Lower lobe of right lung (tissue), 2 donors: ENCODE results near the gene CAMSAP1. TPM values are rescaled to one million over a fixed set of nuclear protein-coding genes. Genes with fewer than 3 reads are reported as not detected.

ENCODE experiments used
- ATAC-seq, 2 donors: fragments of 200-7000 bp; cut with Tn5 transposase; one replicate each; pipeline ENCODE4 v1.9.1; 2020 to 2022; ENCODE audit warnings: mild to moderate bottlenecking in 2 of 2, moderate library complexity in 2 of 2
- DNase-seq: peaks from one replicate; pipeline ENCODE4 v3.0.0-alpha.2; 2020
- H3K27ac ChIP-seq: fragments of 200-600 bp; one replicate; pipeline ENCODE4 v1.8.0; 2022
- H3K27me3 ChIP-seq: fragments of 200-600 bp; one replicate; pipeline ENCODE4 v1.8.0; 2022; ENCODE audit warnings: low read depth
- H3K36me3 ChIP-seq: fragments of 200-600 bp; one replicate; pipeline ENCODE4 v1.8.0; 2022; ENCODE audit warnings: mild to moderate bottlenecking
- H3K4me1 ChIP-seq: fragments of 200-600 bp; one replicate; pipeline ENCODE4 v1.8.0; 2022
- H3K4me3 ChIP-seq: fragments of 200-600 bp; one replicate; pipeline ENCODE4 v1.8.0; 2022; ENCODE audit warnings: mild to moderate bottlenecking
- H3K9me3 ChIP-seq: fragments of 200-600 bp; one replicate; pipeline ENCODE4 v1.8.0; 2022
- intact Hi-C: fragments of 100-400 bp; cut with DNase I; formaldehyde crosslinking; loops from one replicate; pipeline ENCODE4 v1.11.0; 2022
- total RNA-seq: library from RNA; stranded (reverse); fragmentation: NEBNext Ultra II Directional; extraction: Animal tissue kit (Norgen Biotek cat#: 25700); gene quantifications from one replicate; pipeline ENCODE4 v1.2.1, GENCODE V29; 2021
- TF ChIP-seq, protein P1 (sequence below): fragments of 200-600 bp; IDR thresholded peaks from one replicate; pipeline ENCODE4 v1.8.0; 2022; ENCODE audit warnings: antibody characterized with exemption, mild to moderate bottlenecking
- donor health status: DM: no; HTN: yes; CAD: no; lungs with severe emphysema.

The CAMSAP1 gene
- total RNA-seq, 1 donor from 2014 or later: 34.4 TPM

GRCh38 chr9:135827866-135828580 is 79.3 kb downstream of the CAMSAP1 start:
- Histone ChIP-seq H3K36me3 (peaks cover 44% of the 10 kb centered on the region), H3K27me3 (no peaks in the 10 kb centered on the region), H3K4me1 (no peaks in the 10 kb centered on the region), H3K27ac (no peak overlapping the region), H3K4me3 (no peak overlapping the region), H3K9me3 (peaks cover 3% of the 10 kb centered on the region)
- TF ChIP-seq, protein P1, sequence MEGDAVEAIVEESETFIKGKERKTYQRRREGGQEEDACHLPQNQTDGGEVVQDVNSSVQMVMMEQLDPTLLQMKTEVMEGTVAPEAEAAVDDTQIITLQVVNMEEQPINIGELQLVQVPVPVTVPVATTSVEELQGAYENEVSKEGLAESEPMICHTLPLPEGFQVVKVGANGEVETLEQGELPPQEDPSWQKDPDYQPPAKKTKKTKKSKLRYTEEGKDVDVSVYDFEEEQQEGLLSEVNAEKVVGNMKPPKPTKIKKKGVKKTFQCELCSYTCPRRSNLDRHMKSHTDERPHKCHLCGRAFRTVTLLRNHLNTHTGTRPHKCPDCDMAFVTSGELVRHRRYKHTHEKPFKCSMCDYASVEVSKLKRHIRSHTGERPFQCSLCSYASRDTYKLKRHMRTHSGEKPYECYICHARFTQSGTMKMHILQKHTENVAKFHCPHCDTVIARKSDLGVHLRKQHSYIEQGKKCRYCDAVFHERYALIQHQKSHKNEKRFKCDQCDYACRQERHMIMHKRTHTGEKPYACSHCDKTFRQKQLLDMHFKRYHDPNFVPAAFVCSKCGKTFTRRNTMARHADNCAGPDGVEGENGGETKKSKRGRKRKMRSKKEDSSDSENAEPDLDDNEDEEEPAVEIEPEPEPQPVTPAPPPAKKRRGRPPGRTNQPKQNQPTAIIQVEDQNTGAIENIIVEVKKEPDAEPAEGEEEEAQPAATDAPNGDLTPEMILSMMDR: no peak
- ATAC-seq (no peak), DNase-seq (no peak)
- intact Hi-C loops: no loop called here

GRCh38 chr9:135827301-135827700 is 80.0 kb downstream of the CAMSAP1 start:
- TF ChIP-seq, protein P1: no peak

DNA sequence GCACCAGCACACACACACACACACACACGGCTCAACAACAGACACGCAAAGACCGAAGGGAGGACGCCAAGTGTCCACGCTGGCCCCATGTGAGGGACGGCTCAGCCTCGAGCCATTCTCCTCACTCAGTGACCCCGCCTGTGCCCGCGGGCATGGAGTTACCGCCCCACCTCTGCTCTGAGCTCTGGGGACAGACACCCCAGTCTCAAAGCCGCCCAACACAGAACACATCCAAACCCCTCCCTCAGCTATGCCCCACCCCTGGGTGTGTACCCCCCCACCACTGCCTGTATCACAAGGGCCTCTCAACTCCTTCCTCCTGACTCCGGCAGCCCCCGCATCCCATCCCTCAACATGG is 81.2 kb downstream of the CAMSAP1 start:
- intact Hi-C loops: no loop called here
- H3K36me3 ChIP-seq: peaks cover 62% of the 10 kb centered on the region
- DNase-seq: no peak
- H3K9me3 ChIP-seq: peaks cover 3% of the 10 kb centered on the region
- peak in 1 of 2 donors; percentile 42 for ATAC-seq
- no peak overlapping the region for H3K4me3 ChIP-seq
- H3K4me1 ChIP-seq: no peaks in the 10 kb centered on the region
- TF ChIP-seq, protein P1: no peak
- no peaks in the 10 kb centered on the region for H3K27me3 ChIP-seq
- no peak overlapping the region for H3K27ac ChIP-seq

More at GRCh38 chr9:135827301-135827700, 80.0 kb downstream of the CAMSAP1 start:
- DNase-seq (no peak), ATAC-seq (no peak)
- Histone ChIP-seq H3K27ac (no peak overlapping the region), H3K27me3 (no peaks in the 10 kb centered on the region), H3K36me3 (peaks cover 51% of the 10 kb centered on the region), H3K4me1 (no peaks in the 10 kb centered on the region), H3K9me3 (peaks cover 3% of the 10 kb centered on the region), H3K4me3 (no peak overlapping the region)
- intact Hi-C loops: no loop called here

- no peak for ATAC-seq
- Histone ChIP-seq H3K36me3 (peaks cover 68% of the 10 kb centered on the region), H3K9me3 (peaks cover 3% of the 10 kb centered on the region), H3K4me3 (no peak overlapping the region), H3K27ac (no peak overlapping the region), H3K4me1 (no peaks in the 10 kb centered on the region), H3K27me3 (no peaks in the 10 kb centered on the region)
- no peak for DNase-seq
- intact Hi-C loops: no loop called here
- TF ChIP-seq, protein P1: no peak
Observed at GRCh38 chr9:135825435-135826187, 81.7 kb downstream of the CAMSAP1 start.

GRCh38 chr9:135823036-135823435 is 84.3 kb downstream of the CAMSAP1 start:
- DNase-seq (no peak), ATAC-seq (no peak)
- no peak overlapping the region for H3K27ac ChIP-seq
- H3K9me3 ChIP-seq: no peaks in the 10 kb centered on the region
- intact Hi-C loops: no loop called here
- TF ChIP-seq, protein P1: no peak
- no peaks in the 10 kb centered on the region for H3K27me3 ChIP-seq
- H3K4me1 ChIP-seq: no peaks in the 10 kb centered on the region
- no peak overlapping the region for H3K4me3 ChIP-seq
- peaks cover 94% of the 10 kb centered on the region for H3K36me3 ChIP-seq
